Smooth muscle cell (in vitro differentiated cells): ENCODE data around the gene TPP1. TPM values are rescaled to one million over a fixed set of nuclear protein-coding genes. Genes with fewer than 3 reads are reported as not detected.

Experiments
- DNase-seq: peaks from one replicate; lab custom pipeline; 2025; ENCODE audit not compliant: unreplicated experiment; lab: John Stamatoyannopoulos, UW
- H2AFZ ChIP-seq: fragments of 200-600 bp; sonication (generic); 2 replicates; pipeline ENCODE4 v1.6.0; 2016; ENCODE audit warnings: antibody characterized with exemption, low read depth, mild to moderate bottlenecking
- H3F3A ChIP-seq: fragments of 200-600 bp; sonication (generic); 2 replicates; pipeline ENCODE4 v1.6.0; 2017; ENCODE audit warnings: antibody characterized with exemption, low read depth
- H3K27ac ChIP-seq: fragments of 200-600 bp; sonication (generic); 2 replicates; pipeline ENCODE4 v1.5.1; 2016; ENCODE audit warnings: low read depth, mild to moderate bottlenecking
- H3K27me3 ChIP-seq: fragments of 200-600 bp; sonication (generic); 2 replicates; pipeline ENCODE4 v1.6.1; 2016; ENCODE audit warnings: low read depth, mild to moderate bottlenecking
- H3K36me3 ChIP-seq: fragments of 200-600 bp; sonication (generic); 2 replicates; pipeline ENCODE4 v1.5.1; 2016; ENCODE audit warnings: low read depth
- H3K4me1 ChIP-seq: fragments of 200-600 bp; sonication (generic); 2 replicates; pipeline ENCODE4 v1.5.1; 2016; ENCODE audit warnings: low read depth
- H3K4me2 ChIP-seq: fragments of 200-600 bp; sonication (generic); 2 replicates; pipeline ENCODE4 v1.6.0; 2016; ENCODE audit warnings: mild to moderate bottlenecking
- H3K4me3 ChIP-seq: fragments of 200-600 bp; sonication (generic); 2 replicates; pipeline ENCODE4 v1.5.1; 2016; ENCODE audit warnings: mild to moderate bottlenecking
- H3K79me2 ChIP-seq: fragments of 200-600 bp; sonication (generic); 2 replicates; pipeline ENCODE4 v1.6.0; 2016; ENCODE audit warnings: low read depth, mild to moderate bottlenecking
- H3K9ac ChIP-seq: fragments of 200-600 bp; sonication (generic); 2 replicates; pipeline ENCODE4 v1.6.0; 2016; ENCODE audit warnings: low read depth
- H3K9me3 ChIP-seq: fragments of 200-600 bp; sonication (generic); replicated peaks from 2 replicates; pipeline ENCODE4 v1.5.1; 2016; ENCODE audit warnings: low read depth
- H4K20me1 ChIP-seq: fragments of 200-600 bp; sonication (generic); 2 replicates; pipeline ENCODE4 v1.6.0; 2016; ENCODE audit warnings: low read depth
- CTCF ChIP-seq: fragments of 200-600 bp; sonication (generic); IDR thresholded peaks from 2 replicates; pipeline ENCODE4 v1.5.1; 2017; ENCODE audit warnings: borderline replicate concordance, mild to moderate bottlenecking, antibody characterized with exemption; ENCODE audit not compliant: insufficient read depth, poor library complexity, severe bottlenecking
- WGBS: methylation state at CpG from one replicate; pipeline ENCODE4 v1.1.7; 2016; ENCODE audit warnings: low lambda C conversion rate; 5-methylcytosine and 5-hydroxymethylcytosine counted together
- polyA plus RNA-seq: library from polyadenylated mRNA; unstranded; fragments of >200 nt; fragmentation: Nextera tagmentation; extraction: Ambion mirVana; gene quantifications from 2 replicates; pipeline ENCODE4 v1.2.1, GENCODE V29; 2016
- total RNA-seq: library from RNA; depleted of rRNA; stranded (reverse); fragments of >200 nt; gene quantifications from 2 replicates; pipeline ENCODE4 v1.2.3, GENCODE V29; 2014

The TPP1 gene
- total and polyA plus RNA-seq, 2 experiments from 2014 or later: 37.3 to 55.4 TPM

DNA sequence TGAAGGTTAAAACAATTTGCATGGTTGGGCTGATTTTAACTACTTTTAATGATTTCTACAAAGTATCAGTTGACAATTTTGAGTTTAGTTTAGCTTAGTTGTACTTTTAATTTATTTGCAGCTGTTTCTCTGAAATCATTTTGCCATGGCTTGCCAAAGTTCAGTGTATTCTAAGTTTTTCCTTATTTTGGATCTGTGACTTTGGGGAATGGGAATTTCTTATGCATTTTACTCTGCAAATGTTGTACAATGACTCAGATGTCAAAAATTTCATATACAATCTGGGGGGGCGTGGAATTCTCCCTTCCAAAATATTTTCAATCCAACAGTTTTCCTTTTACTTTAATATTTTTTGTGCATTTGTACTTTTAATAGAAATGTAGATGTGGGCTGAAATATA is 45.3 kb upstream of the TPP1 start:
- H4K20me1 ChIP-seq: no peaks in the 10 kb centered on the region
- no peaks in the 10 kb centered on the region for H3F3A ChIP-seq
- H3K36me3 ChIP-seq: no peaks in the 10 kb centered on the region
- H3K27ac ChIP-seq: no peak overlapping the region
- H3K27me3 ChIP-seq: no peaks in the 10 kb centered on the region
- H3K4me2 ChIP-seq: no peak overlapping the region
- H3K9ac ChIP-seq: no peak overlapping the region
- H3K79me2 ChIP-seq: no peaks in the 10 kb centered on the region
- 0% methylated on average over 1 of the region's 1 CpG for WGBS
- H3K4me3 ChIP-seq: no peak overlapping the region
- no peaks in the 10 kb centered on the region for H3K9me3 ChIP-seq
- no peak for TF ChIP-seq CTCF
- DNase-seq: no peak
- no peaks in the 10 kb centered on the region for H3K4me1 ChIP-seq
- no peak overlapping the region for H2AFZ ChIP-seq

GRCh38 chr11:6663794-6664469 is 44.7 kb upstream of the TPP1 start:
- Histone ChIP-seq H3K79me2 (no peaks in the 10 kb centered on the region), H3K9me3 (no peaks in the 10 kb centered on the region), H2AFZ (no peak overlapping the region), H3K4me3 (no peak overlapping the region), H3K27me3 (no peaks in the 10 kb centered on the region), H3K9ac (no peak overlapping the region), H3K36me3 (no peaks in the 10 kb centered on the region), H3F3A (no peaks in the 10 kb centered on the region), H3K4me1 (no peaks in the 10 kb centered on the region), H3K27ac (no peak overlapping the region), H3K4me2 (no peak overlapping the region), H4K20me1 (no peaks in the 10 kb centered on the region)
- no peak for TF ChIP-seq CTCF
- no peak for DNase-seq
- 60% methylated on average over 3 of the region's 3 CpGs for WGBS

GRCh38 chr11:6660712-6661111 is 41.5 kb upstream of the TPP1 start:
- H3K36me3 ChIP-seq: no peaks in the 10 kb centered on the region
- no peaks in the 10 kb centered on the region for H3K27me3 ChIP-seq
- H3K4me1 ChIP-seq: peaks cover 6% of the 10 kb centered on the region
- TF ChIP-seq CTCF: no peak
- H3K79me2 ChIP-seq: no peaks in the 10 kb centered on the region
- H3K27ac ChIP-seq: no peak overlapping the region
- no peak overlapping the region for H3K4me3 ChIP-seq
- no peaks in the 10 kb centered on the region for H4K20me1 ChIP-seq
- no peak overlapping the region for H3K4me2 ChIP-seq
- WGBS: 85% methylated on average over 3 of the region's 3 CpGs
- no peak for DNase-seq
- no peaks in the 10 kb centered on the region for H3F3A ChIP-seq
- H2AFZ ChIP-seq: no peak overlapping the region
- no peak overlapping the region for H3K9ac ChIP-seq
- H3K9me3 ChIP-seq: no peaks in the 10 kb centered on the region

- no peak overlapping the region for H3K27ac ChIP-seq
- TF ChIP-seq CTCF: no peak
- peaks cover 6% of the 10 kb centered on the region for H3K4me1 ChIP-seq
- peaks cover 5% of the 10 kb centered on the region for H4K20me1 ChIP-seq
- H3K79me2 ChIP-seq: peaks cover 4% of the 10 kb centered on the region
- no peaks in the 10 kb centered on the region for H3K27me3 ChIP-seq
- H3K9ac ChIP-seq: no peak overlapping the region
- no peak overlapping the region for H3K4me3 ChIP-seq
- H3F3A ChIP-seq: no peaks in the 10 kb centered on the region
- DNase-seq: no peak
- no peaks in the 10 kb centered on the region for H3K36me3 ChIP-seq
- H3K4me2 ChIP-seq: no peak overlapping the region
- H3K9me3 ChIP-seq: no peaks in the 10 kb centered on the region
- H2AFZ ChIP-seq: no peak overlapping the region
Measured at GRCh38 chr11:6658647-6659046, 39.4 kb upstream of the TPP1 start.
